RWPE2 (cell line): ENCODE measurements around the gene ARMC2.

Experiments
- ATAC-seq: fragments of 200-7000 bp; cut with Tn5 transposase; 3 replicates; pipeline ENCODE4 v1.9.1; 2021; ENCODE audit warnings: low read depth
- DNase-seq: peaks from one replicate; pipeline ENCODE4 v3.0.0-alpha.2; 2020; ENCODE audit warnings: low spot score
- H3K27ac ChIP-seq: fragments of 450-650 bp; 2 replicates; pipeline ENCODE4 v1.5.1; 2017; ENCODE audit warnings: mild to moderate bottlenecking; ENCODE audit not compliant: poor library complexity, severe bottlenecking
- H3K27me3 ChIP-seq: fragments of 250-450 bp; sonication (Bioruptor Pico); 2 replicates; pipeline ENCODE4 v1.5.1; 2021; ENCODE audit warnings: mild to moderate bottlenecking, moderate library complexity; ENCODE audit not compliant: insufficient read depth, poor library complexity, severe bottlenecking
- H3K36me3 ChIP-seq: fragments of 250-450 bp; sonication (Bioruptor Pico); 2 replicates; pipeline ENCODE4 v1.5.1; 2020; ENCODE audit warnings: low read depth, mild to moderate bottlenecking, moderate library complexity
- H3K4me1 ChIP-seq: fragments of 250-450 bp; sonication (Bioruptor Pico); 2 replicates; pipeline ENCODE4 v1.5.1; 2021; ENCODE audit warnings: mild to moderate bottlenecking, moderate library complexity; ENCODE audit not compliant: insufficient read depth, poor library complexity, severe bottlenecking
- H3K4me3 ChIP-seq: fragments of 250-450 bp; sonication (Bioruptor Pico); 2 replicates; pipeline ENCODE4 v1.5.1; 2021; ENCODE audit warnings: mild to moderate bottlenecking, moderate library complexity; ENCODE audit not compliant: severe bottlenecking
- H3K9me3 ChIP-seq: fragments of 250-450 bp; sonication (Bioruptor Pico); 2 replicates; pipeline ENCODE4 v1.5.1; 2021; ENCODE audit warnings: mild to moderate bottlenecking, moderate library complexity; ENCODE audit not compliant: severe bottlenecking
- TF ChIP-seq, protein P1 (sequence below): fragments of 450-650 bp; IDR thresholded peaks from one replicate; pipeline ENCODE4 v1.5.1; 2017; ENCODE audit warnings: mild to moderate bottlenecking, moderate library complexity; ENCODE audit not compliant: poor library complexity, severe bottlenecking

ARMC2 gene

DNA sequence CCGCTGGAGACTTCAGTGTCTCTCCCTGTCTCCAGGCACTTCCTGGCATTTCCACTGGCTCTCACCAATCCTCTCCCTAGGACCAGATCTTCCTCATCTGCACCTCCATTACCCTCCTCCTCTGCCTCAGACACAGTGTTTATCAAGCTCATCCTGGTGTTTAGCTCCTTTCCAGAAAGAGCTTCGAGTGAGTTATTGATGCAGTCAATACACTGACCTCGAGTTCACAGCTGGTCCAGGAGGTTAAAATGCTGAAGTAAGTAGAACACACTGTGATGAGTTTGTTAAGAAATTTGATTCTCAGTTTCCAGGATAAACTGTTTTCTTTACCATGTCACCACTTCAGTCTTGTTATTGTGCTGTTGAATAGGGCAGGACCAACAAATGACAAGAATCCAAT lies 42.1 kb upstream of the ARMC2 start:
- Histone ChIP-seq H3K4me3 (no peak overlapping the region), H3K27ac (no peak overlapping the region), H3K4me1 (no peaks in the 10 kb centered on the region), H3K27me3 (no peaks in the 10 kb centered on the region), H3K9me3 (no peaks in the 10 kb centered on the region), H3K36me3 (no peaks in the 10 kb centered on the region)
- ATAC-seq (no peak), DNase-seq (no peak)
- TF ChIP-seq, protein P1, sequence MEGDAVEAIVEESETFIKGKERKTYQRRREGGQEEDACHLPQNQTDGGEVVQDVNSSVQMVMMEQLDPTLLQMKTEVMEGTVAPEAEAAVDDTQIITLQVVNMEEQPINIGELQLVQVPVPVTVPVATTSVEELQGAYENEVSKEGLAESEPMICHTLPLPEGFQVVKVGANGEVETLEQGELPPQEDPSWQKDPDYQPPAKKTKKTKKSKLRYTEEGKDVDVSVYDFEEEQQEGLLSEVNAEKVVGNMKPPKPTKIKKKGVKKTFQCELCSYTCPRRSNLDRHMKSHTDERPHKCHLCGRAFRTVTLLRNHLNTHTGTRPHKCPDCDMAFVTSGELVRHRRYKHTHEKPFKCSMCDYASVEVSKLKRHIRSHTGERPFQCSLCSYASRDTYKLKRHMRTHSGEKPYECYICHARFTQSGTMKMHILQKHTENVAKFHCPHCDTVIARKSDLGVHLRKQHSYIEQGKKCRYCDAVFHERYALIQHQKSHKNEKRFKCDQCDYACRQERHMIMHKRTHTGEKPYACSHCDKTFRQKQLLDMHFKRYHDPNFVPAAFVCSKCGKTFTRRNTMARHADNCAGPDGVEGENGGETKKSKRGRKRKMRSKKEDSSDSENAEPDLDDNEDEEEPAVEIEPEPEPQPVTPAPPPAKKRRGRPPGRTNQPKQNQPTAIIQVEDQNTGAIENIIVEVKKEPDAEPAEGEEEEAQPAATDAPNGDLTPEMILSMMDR: no peak

DNA sequence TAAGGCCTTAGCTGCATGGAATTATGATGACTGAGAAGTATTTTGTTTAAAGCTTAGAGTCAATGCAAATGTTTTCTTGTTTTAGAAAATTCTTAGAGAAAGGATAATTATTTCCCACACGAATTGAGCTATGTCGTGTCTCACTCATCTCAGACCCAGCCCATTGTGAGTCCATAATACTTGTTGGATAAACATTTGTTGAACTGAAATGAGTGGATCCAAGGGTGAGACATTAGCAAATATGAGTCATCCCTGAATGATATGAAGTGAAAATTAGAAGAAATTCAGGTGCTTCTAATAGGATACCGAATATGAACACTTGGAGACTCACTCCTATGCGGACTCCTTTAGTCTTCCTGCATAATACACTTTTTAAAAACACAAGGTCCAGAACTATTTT lies 41.6 kb upstream of the ARMC2 start:
- no peaks in the 10 kb centered on the region for H3K36me3 ChIP-seq
- TF ChIP-seq, protein P1: no peak

DNA sequence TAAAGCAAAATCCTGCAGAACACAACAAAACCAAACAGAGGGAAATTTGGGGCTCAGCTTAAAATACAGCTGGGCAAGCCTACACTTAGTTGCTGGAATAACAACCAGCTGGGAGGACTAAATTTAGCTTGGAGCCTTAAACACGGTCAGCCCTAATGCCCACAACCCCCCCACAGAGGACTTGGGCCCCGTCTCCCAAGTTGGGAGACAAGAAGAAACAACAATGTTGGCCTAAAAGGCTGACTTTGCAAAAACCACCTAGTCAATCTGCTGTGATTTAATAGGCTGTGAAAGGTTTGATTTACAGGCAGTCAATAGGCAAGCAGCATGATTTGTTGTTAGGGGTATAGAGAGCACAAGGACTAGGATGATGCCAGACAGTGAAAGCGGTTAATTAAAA lies 40.3 kb upstream of the ARMC2 start:
- TF ChIP-seq, protein P1: no peak
- Histone ChIP-seq H3K36me3 (no peaks in the 10 kb centered on the region), H3K27ac (no peak overlapping the region), H3K27me3 (no peaks in the 10 kb centered on the region), H3K9me3 (no peaks in the 10 kb centered on the region), H3K4me3 (no peak overlapping the region), H3K4me1 (no peaks in the 10 kb centered on the region)
- DNase-seq (no peak), ATAC-seq (no peak)

More for the DNA sequence above, 41.6 kb upstream of the ARMC2 start:
- Histone ChIP-seq H3K9me3 (no peaks in the 10 kb centered on the region), H3K4me1 (no peaks in the 10 kb centered on the region), H3K4me3 (no peak overlapping the region), H3K27ac (no peak overlapping the region), H3K27me3 (no peaks in the 10 kb centered on the region)
- ATAC-seq: no peak
- DNase-seq: no peak

DNA sequence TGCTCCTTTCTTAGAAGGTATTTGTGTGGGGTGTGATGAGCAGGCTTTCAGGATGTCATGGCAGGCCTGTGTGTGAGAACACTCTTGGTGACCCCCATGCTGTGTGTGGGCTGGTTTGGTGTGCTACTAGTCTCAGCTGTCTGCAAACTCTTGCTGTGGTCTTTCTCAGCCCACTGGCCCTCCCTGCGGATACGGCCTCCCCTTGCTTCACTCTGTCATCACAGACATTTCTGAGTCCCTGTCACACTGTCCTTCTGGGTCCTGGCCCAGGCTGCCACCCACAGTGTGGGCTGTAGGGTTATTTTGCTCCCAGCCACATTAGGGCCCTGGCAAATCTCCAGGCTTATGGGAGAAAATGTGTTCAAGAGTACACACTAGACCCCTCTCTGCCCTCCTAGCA lies 39.0 kb upstream of the ARMC2 start:
- DNase-seq (no peak), ATAC-seq (no peak)
- Histone ChIP-seq H3K27me3 (no peaks in the 10 kb centered on the region), H3K4me3 (no peak overlapping the region), H3K4me1 (no peaks in the 10 kb centered on the region), H3K9me3 (no peaks in the 10 kb centered on the region), H3K36me3 (no peaks in the 10 kb centered on the region), H3K27ac (no peak overlapping the region)
- TF ChIP-seq, protein P1: no peak

DNA sequence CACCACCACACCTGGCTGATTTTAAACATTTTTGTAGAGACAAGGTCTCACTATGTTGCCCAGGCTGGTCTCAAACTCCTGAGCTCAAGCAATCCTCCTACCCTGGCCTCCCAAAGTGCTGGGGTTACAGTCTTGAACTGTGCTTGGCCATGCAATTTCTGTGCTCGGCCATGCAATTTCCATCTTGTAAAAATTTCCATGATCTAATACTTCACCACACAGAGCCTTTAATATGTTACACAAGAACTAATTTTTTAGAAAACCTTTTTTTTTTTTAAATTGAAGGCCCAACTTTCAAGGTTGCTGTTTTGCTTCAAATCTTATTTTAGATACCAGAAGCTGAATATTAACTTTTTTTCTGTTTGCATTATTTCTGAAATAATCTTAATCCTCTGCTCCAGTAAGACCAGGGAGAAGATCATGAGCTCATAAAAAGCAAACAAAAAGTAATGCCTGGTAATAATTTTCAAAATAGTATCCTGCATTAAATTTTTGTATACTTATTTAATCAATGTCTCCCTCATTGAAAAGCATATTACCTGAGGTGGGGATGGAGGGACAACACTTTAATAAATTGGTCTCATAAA lies 38.1 kb upstream of the ARMC2 start:
- no peaks in the 10 kb centered on the region for H3K36me3 ChIP-seq
- H3K9me3 ChIP-seq: no peaks in the 10 kb centered on the region
- ATAC-seq: no peak

More for the DNA sequence above, 38.1 kb upstream of the ARMC2 start:
- H3K4me3 ChIP-seq: no peak overlapping the region
- no peak overlapping the region for H3K27ac ChIP-seq
- TF ChIP-seq, protein P1: no peak
- H3K4me1 ChIP-seq: no peaks in the 10 kb centered on the region
- H3K27me3 ChIP-seq: no peaks in the 10 kb centered on the region
- DNase-seq: no peak
